ENCODE results near the gene SERPINI1. TPM values are rescaled to one million over a fixed set of nuclear protein-coding genes. Genes with fewer than 3 reads are reported as not detected.

The SERPINI1 gene
- total and polyA plus RNA-seq, 4 experiments from 2014 or later: 4.3 to 16.9 (median 9.8) TPM

DNA sequence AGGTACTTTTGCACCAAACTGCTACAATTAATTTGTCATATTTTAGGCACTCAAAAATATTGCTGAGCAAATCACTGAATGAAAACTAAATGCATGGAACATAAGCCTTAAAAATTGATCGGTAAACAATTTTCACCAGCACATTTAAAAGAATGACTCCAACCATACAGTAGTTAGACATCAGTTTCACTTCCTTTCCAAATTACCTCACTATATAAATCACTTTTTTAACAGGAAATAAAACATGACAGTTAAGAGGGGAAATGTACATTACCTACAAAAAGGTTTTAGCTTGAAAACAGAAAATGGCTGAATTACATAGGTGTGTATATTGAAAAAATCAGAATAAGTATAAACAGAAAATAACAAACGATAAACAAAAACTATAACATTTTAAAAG is 108.4 kb downstream of the SERPINI1 start:
- intact Hi-C loops (cut with micrococcal nuclease): no loop called here
- no peak for DNase-seq

GRCh38 chr3:167844528-167844927 is 109.0 kb downstream of the SERPINI1 start:
- H3K9me3 Mint-ChIP-seq: no peaks in the 10 kb centered on the region
- no peak overlapping the region for H3K4me3 ChIP-seq (ENCODE audit: low read length in 2 of 2)
- H3K36me3 ChIP-seq (ENCODE audit: insufficient read depth, low read length): no peaks in the 10 kb centered on the region
- POLR2A ChIA-PET (ENCODE audit: partially characterized antibody): no interaction called here
- H3K27me3 Mint-ChIP-seq: peaks cover 0 to 1% of the 10 kb centered on the region in 2 donors
- no peak for DNase-seq
- no peak overlapping the region for H3K4me3 Mint-ChIP-seq
- H3K4me1 Mint-ChIP-seq: no peaks in the 10 kb centered on the region
- H3K36me3 Mint-ChIP-seq: no peaks in the 10 kb centered on the region
- no peaks in the 10 kb centered on the region for H3K9me3 ChIP-seq (ENCODE audit: control insufficient read depth in 1 of 2, low read length in 2 of 2)
- CTCF ChIA-PET (ENCODE audit: partially characterized antibody): no interaction called here
- H3K27ac ChIP-seq (ENCODE audit: low read depth, low read length): no peak overlapping the region
- intact Hi-C loops (cut with micrococcal nuclease): no loop called here
- no peaks in the 10 kb centered on the region for H3K27me3 ChIP-seq (ENCODE audit: insufficient read depth, low read length)
- no peak overlapping the region for H3K27ac Mint-ChIP-seq
- no peaks in the 10 kb centered on the region for H3K4me1 ChIP-seq (ENCODE audit: insufficient read depth, low read length)

More for the DNA sequence above, 108.4 kb downstream of the SERPINI1 start:
- no peaks in the 10 kb centered on the region for H3K27me3 ChIP-seq (ENCODE audit: insufficient read depth, low read length)
- H3K27me3 Mint-ChIP-seq: peaks cover 0 to 1% of the 10 kb centered on the region in 2 donors
- no peak overlapping the region for H3K27ac Mint-ChIP-seq
- no peaks in the 10 kb centered on the region for H3K4me1 Mint-ChIP-seq
- no peaks in the 10 kb centered on the region for H3K9me3 ChIP-seq (ENCODE audit: control insufficient read depth in 1 of 2, low read length in 2 of 2)
- no peaks in the 10 kb centered on the region for H3K36me3 ChIP-seq (ENCODE audit: insufficient read depth, low read length)
- H3K27ac ChIP-seq (ENCODE audit: low read depth, low read length): no peak overlapping the region
- no peaks in the 10 kb centered on the region for H3K4me1 ChIP-seq (ENCODE audit: insufficient read depth, low read length)
- H3K4me3 ChIP-seq (ENCODE audit: low read length in 2 of 2): no peak overlapping the region
- no peaks in the 10 kb centered on the region for H3K9me3 Mint-ChIP-seq
- ChIA-PET POLR2A (ENCODE audit: partially characterized antibody) (no interaction called here), CTCF (ENCODE audit: partially characterized antibody) (no interaction called here)
- no peaks in the 10 kb centered on the region for H3K36me3 Mint-ChIP-seq
- no peak overlapping the region for H3K4me3 Mint-ChIP-seq

DNA sequence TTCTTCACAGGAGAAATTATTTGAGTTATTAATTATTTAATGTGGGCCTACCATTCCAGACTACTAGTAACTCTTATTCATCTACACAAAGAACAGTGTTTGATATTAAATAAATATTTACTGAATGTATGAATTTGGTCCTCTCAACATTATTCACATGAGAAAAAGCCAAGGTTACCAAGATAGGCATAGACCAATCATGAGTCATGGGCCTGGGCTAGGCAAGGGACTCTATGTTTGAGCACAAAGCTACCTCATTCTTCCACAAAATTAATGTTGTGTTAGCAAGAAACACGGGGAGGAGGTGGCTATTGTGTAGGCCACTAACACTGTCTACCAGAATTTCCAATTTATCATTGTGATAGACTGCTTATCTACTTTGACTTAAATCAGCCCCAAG is 115.7 kb downstream of the SERPINI1 start:
- Mint-ChIP-seq H3K27ac (no peak overlapping the region), H3K9me3 (no peaks in the 10 kb centered on the region), H3K36me3 (no peaks in the 10 kb centered on the region), H3K27me3 (peaks cover 3 to 6% of the 10 kb centered on the region in 2 donors), H3K4me3 (no peak overlapping the region), H3K4me1 (no peaks in the 10 kb centered on the region)
- Histone ChIP-seq H3K36me3 (ENCODE audit: insufficient read depth, low read length) (no peaks in the 10 kb centered on the region), H3K27ac (ENCODE audit: low read depth, low read length) (no peak overlapping the region), H3K4me1 (ENCODE audit: insufficient read depth, low read length) (no peaks in the 10 kb centered on the region), H3K27me3 (ENCODE audit: insufficient read depth, low read length) (no peaks in the 10 kb centered on the region), H3K9me3 (ENCODE audit: control insufficient read depth in 1 of 2, low read length in 2 of 2) (no peaks in the 10 kb centered on the region), H3K4me3 (ENCODE audit: low read length in 2 of 2) (no peak overlapping the region)
- CTCF ChIA-PET (ENCODE audit: partially characterized antibody): no interaction called here
- no peak for DNase-seq
- intact Hi-C loops (cut with micrococcal nuclease): no loop called here
- POLR2A ChIA-PET (ENCODE audit: partially characterized antibody): no interaction called here

- Mint-ChIP-seq H3K36me3 (no peaks in the 10 kb centered on the region), H3K4me3 (no peak overlapping the region)
- H3K27me3 ChIP-seq (ENCODE audit: insufficient read depth, low read length): no peaks in the 10 kb centered on the region
Observed at GRCh38 chr3:167851749-167852148, 116.2 kb downstream of the SERPINI1 start.

GRCh38 chr3:167852216-167852615 is 116.7 kb downstream of the SERPINI1 start:
- H3K4me3 ChIP-seq (ENCODE audit: low read length in 2 of 2): no peak overlapping the region
- Mint-ChIP-seq H3K4me3 (no peak overlapping the region), H3K27me3 (peaks cover 3 to 6% of the 10 kb centered on the region in 2 donors), H3K36me3 (no peaks in the 10 kb centered on the region), H3K27ac (no peak overlapping the region), H3K4me1 (no peaks in the 10 kb centered on the region), H3K9me3 (no peaks in the 10 kb centered on the region)
- no peaks in the 10 kb centered on the region for H3K36me3 ChIP-seq (ENCODE audit: insufficient read depth, low read length)
- intact Hi-C loops (cut with micrococcal nuclease): no loop called here
- ChIA-PET POLR2A (ENCODE audit: partially characterized antibody) (no interaction called here), CTCF (ENCODE audit: partially characterized antibody) (no interaction called here)
- no peak overlapping the region for H3K27ac ChIP-seq (ENCODE audit: low read depth, low read length)
- no peaks in the 10 kb centered on the region for H3K4me1 ChIP-seq (ENCODE audit: insufficient read depth, low read length)
- H3K27me3 ChIP-seq (ENCODE audit: insufficient read depth, low read length): no peaks in the 10 kb centered on the region
- no peak for DNase-seq
- no peaks in the 10 kb centered on the region for H3K9me3 ChIP-seq (ENCODE audit: control insufficient read depth in 1 of 2, low read length in 2 of 2)

More at GRCh38 chr3:167851749-167852148, 116.2 kb downstream of the SERPINI1 start:
- CTCF ChIA-PET (ENCODE audit: partially characterized antibody): no interaction called here
- POLR2A ChIA-PET (ENCODE audit: partially characterized antibody): no interaction called here
- no peaks in the 10 kb centered on the region for H3K36me3 ChIP-seq (ENCODE audit: insufficient read depth, low read length)
- Mint-ChIP-seq H3K9me3 (no peaks in the 10 kb centered on the region), H3K27me3 (peaks cover 3 to 6% of the 10 kb centered on the region in 2 donors), H3K4me1 (no peaks in the 10 kb centered on the region), H3K27ac (no peak overlapping the region)
- H3K9me3 ChIP-seq (ENCODE audit: control insufficient read depth in 1 of 2, low read length in 2 of 2): no peaks in the 10 kb centered on the region
- no peaks in the 10 kb centered on the region for H3K4me1 ChIP-seq (ENCODE audit: insufficient read depth, low read length)
- no peak overlapping the region for H3K27ac ChIP-seq (ENCODE audit: low read depth, low read length)
- DNase-seq: no peak
- intact Hi-C loops (cut with micrococcal nuclease): no loop called here
- H3K4me3 ChIP-seq (ENCODE audit: low read length in 2 of 2): no peak overlapping the region

DNA sequence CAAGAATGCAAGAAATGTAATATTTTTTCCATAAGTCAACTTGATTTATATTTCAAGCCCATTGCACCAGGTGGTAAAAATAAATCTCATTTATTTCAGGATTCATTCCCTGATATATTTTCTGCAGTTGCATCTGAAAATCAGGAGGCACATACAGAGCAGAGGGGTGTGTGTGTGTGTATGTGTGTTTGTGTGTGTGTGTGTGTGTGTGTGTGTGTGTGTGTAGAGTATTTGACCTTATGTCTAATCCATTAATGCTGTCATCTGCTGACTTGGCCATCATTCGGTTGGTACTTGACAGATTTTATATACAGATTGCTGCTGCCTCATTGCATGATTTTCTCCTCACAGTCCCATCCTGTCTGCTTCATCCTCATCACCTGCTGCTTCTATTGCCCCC is 118.5 kb downstream of the SERPINI1 start:
- no peak for DNase-seq
- H3K27ac Mint-ChIP-seq: no peak overlapping the region
- POLR2A ChIA-PET (ENCODE audit: partially characterized antibody): no interaction called here
- no peak overlapping the region for H3K4me3 Mint-ChIP-seq
- no peaks in the 10 kb centered on the region for H3K9me3 Mint-ChIP-seq
- H3K27me3 ChIP-seq (ENCODE audit: insufficient read depth, low read length): no peaks in the 10 kb centered on the region
- intact Hi-C loops (cut with micrococcal nuclease): no loop called here
- H3K27ac ChIP-seq (ENCODE audit: low read depth, low read length): no peak overlapping the region
- peaks cover 3 to 6% of the 10 kb centered on the region in 2 donors for H3K27me3 Mint-ChIP-seq
- H3K4me3 ChIP-seq (ENCODE audit: low read length in 2 of 2): no peak overlapping the region
- no peaks in the 10 kb centered on the region for H3K9me3 ChIP-seq (ENCODE audit: control insufficient read depth in 1 of 2, low read length in 2 of 2)
- H3K4me1 Mint-ChIP-seq: no peaks in the 10 kb centered on the region
- H3K36me3 ChIP-seq (ENCODE audit: insufficient read depth, low read length): no peaks in the 10 kb centered on the region
- no peaks in the 10 kb centered on the region for H3K36me3 Mint-ChIP-seq
- H3K4me1 ChIP-seq (ENCODE audit: insufficient read depth, low read length): no peaks in the 10 kb centered on the region
- CTCF ChIA-PET (ENCODE audit: partially characterized antibody): no interaction called here

- H3K36me3 Mint-ChIP-seq: no peaks in the 10 kb centered on the region
- intact Hi-C loops (cut with micrococcal nuclease): no loop called here
- CTCF ChIA-PET (ENCODE audit: partially characterized antibody): no interaction called here
Observed at GRCh38 chr3:167854846-167855245, 119.3 kb downstream of the SERPINI1 start.

GRCh38 chr3:167855306-167855705 is 119.8 kb downstream of the SERPINI1 start:
- Mint-ChIP-seq H3K27me3 (peaks cover 1 to 5% of the 10 kb centered on the region in 2 donors), H3K36me3 (no peaks in the 10 kb centered on the region), H3K4me1 (no peaks in the 10 kb centered on the region), H3K9me3 (no peaks in the 10 kb centered on the region), H3K27ac (no peak overlapping the region), H3K4me3 (no peak overlapping the region)
- Histone ChIP-seq H3K36me3 (ENCODE audit: insufficient read depth, low read length) (no peaks in the 10 kb centered on the region), H3K9me3 (ENCODE audit: control insufficient read depth in 1 of 2, low read length in 2 of 2) (no peaks in the 10 kb centered on the region), H3K27me3 (ENCODE audit: insufficient read depth, low read length) (no peaks in the 10 kb centered on the region), H3K4me1 (ENCODE audit: insufficient read depth, low read length) (no peaks in the 10 kb centered on the region), H3K27ac (ENCODE audit: low read depth, low read length) (no peak overlapping the region), H3K4me3 (ENCODE audit: low read length in 2 of 2) (no peak overlapping the region)
- ChIA-PET POLR2A (ENCODE audit: partially characterized antibody) (no interaction called here), CTCF (ENCODE audit: partially characterized antibody) (no interaction called here)
- DNase-seq: no peak
- intact Hi-C loops (cut with micrococcal nuclease): no loop called here

More at GRCh38 chr3:167854846-167855245, 119.3 kb downstream of the SERPINI1 start:
- H3K27me3 Mint-ChIP-seq: peaks cover 2 to 6% of the 10 kb centered on the region in 2 donors
- no peaks in the 10 kb centered on the region for H3K9me3 Mint-ChIP-seq
- Histone ChIP-seq H3K27me3 (ENCODE audit: insufficient read depth, low read length) (no peaks in the 10 kb centered on the region), H3K4me3 (ENCODE audit: low read length in 2 of 2) (no peak overlapping the region), H3K9me3 (ENCODE audit: control insufficient read depth in 1 of 2, low read length in 2 of 2) (no peaks in the 10 kb centered on the region), H3K27ac (ENCODE audit: low read depth, low read length) (no peak overlapping the region), H3K36me3 (ENCODE audit: insufficient read depth, low read length) (no peaks in the 10 kb centered on the region), H3K4me1 (ENCODE audit: insufficient read depth, low read length) (no peaks in the 10 kb centered on the region)
- H3K4me3 Mint-ChIP-seq: no peak overlapping the region
- no peak overlapping the region for H3K27ac Mint-ChIP-seq
- DNase-seq: no peak
- H3K4me1 Mint-ChIP-seq: no peaks in the 10 kb centered on the region
- POLR2A ChIA-PET (ENCODE audit: partially characterized antibody): no interaction called here

Measured in CD4-positive, alpha-beta memory T cell (primary cell).